SK-N-SH (cell line): ENCODE results near the gene CACNA1G.

Experiments
- CTCF ChIP-seq: fragments of 200-600 bp; sonication (generic); IDR thresholded peaks from 2 replicates; pipeline ENCODE4 v1.6.1; 2017; ENCODE audit warnings: antibody characterized with exemption, mild to moderate bottlenecking, moderate library complexity
- PBX3 ChIP-seq: IDR thresholded peaks from 2 replicates; pipeline ENCODE4; 2012
- POLR2AphosphoS5 ChIP-seq: IDR thresholded peaks from 2 replicates; pipeline ENCODE4 v1.6.1; 2012; ENCODE audit warnings: low read depth, low read length
- TAF1 ChIP-seq: IDR thresholded peaks from 2 replicates; pipeline ENCODE4 v1.6.1; 2012; ENCODE audit warnings: low read depth, mild to moderate bottlenecking, low read length, moderate library complexity, borderline replicate concordance
- YY1 ChIP-seq: IDR thresholded peaks from 2 replicates; pipeline ENCODE4 v1.4.0; 2012; ENCODE audit warnings: low read depth, mild to moderate bottlenecking
- ZBTB33 ChIP-seq: IDR thresholded peaks from 2 replicates; pipeline ENCODE4 v1.4.0; 2012; ENCODE audit warnings: low read depth, borderline replicate concordance

- no peak for TF ChIP-seq TAF1
- no peak for TF ChIP-seq ZBTB33
- no peak for TF ChIP-seq CTCF
- no peak for TF ChIP-seq POLR2AphosphoS5
- TF ChIP-seq YY1 = no peak
- no peak for TF ChIP-seq PBX3
These were observed 102.2 kb downstream of the CACNA1G start for GRCh38 chr17:50662632-50663225.
